GM10248 (cell line): ENCODE results near the gene MARS1.

Source experiments
- CTCF ChIA-PET: fragments of 300-600 bp; sonication (Branson Sonifier 250); formaldehyde crosslinking; extraction: SDS; loops from one replicate; lab custom pipeline; 2021; ENCODE audit warnings: antibody characterized with exemption; lab: Yijun Ruan, JAX
- POLR2A ChIA-PET: fragments of 350-650 bp; sonication (Branson Sonifier 250); formaldehyde crosslinking; extraction: SDS; loops from one replicate; lab custom pipeline; 2020; ENCODE audit warnings: antibody characterized with exemption; lab: Yijun Ruan, JAX
- DNase-seq: peaks from one replicate; pipeline ENCODE4 v3.0.0; 2012; ENCODE audit errors: extremely low spot score
- TF ChIP-seq, protein P1 (sequence below): IDR thresholded peaks from 2 replicates; pipeline ENCODE4 v1.5.1; 2012; ENCODE audit warnings: mild to moderate bottlenecking, low read depth; ENCODE audit errors: extremely low read depth, missing control alignments, control extremely low read depth

The MARS1 gene

DNA sequence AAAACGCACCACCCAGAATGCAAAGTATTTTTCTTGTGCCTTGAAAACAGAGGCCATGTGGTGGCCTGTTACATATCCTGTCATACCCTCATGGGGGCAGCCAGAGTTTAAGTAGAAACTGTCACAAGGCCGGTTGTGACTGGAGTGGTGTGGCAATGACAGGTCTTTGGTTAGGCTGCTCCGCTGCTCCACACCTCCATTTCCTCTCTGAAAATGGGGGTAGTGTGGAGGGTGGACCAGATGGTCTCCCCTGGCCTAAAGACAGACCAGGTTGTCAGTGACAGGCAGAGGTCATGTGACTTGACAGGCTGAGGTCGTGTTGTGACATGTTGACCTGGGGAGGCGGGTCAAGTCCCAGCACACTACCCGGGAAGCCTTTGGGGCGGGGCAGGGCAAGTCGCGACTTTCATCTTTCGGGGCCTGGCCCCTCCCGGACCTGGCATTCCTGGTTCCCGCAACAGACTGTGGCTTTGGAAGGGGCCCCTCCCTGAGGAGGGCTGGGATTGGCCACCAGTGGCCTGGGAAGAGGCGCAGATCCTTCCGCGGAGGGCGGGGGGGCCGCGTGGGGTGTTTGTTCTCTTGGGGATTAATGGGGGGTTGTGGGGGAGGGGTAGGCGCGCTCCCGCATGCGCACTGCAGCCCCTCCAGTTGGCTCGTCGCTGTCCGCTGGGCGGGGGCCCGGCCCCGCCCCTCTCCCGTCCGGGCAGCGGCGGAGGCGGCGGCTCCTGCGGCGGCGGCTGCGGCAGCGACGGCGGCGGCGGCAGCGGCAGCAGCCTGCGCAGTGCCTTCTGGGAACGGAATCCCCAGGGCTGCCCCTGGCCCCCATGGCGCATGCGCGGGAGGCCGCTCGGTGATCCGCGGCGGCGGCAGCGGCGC, 34.4 kb downstream of the MARS1 start, which contains the start of gene MBD6:
Gene MBD6 (plus strand): TSS at position 814 of the 876 bp plus-strand sequence. CDS start 1,480 bp downstream, outside the sequence.
- POLR2A ChIA-PET, result no interaction called here
- CTCF ChIA-PET, result interaction anchor here (1.2 to 2.0 kb wide), 2 partner anchors 10 to 16 kb away, joined by 3 to 10 read pairs; no protein-coding TSS in a partner anchor
- TF ChIP-seq, protein P1, sequence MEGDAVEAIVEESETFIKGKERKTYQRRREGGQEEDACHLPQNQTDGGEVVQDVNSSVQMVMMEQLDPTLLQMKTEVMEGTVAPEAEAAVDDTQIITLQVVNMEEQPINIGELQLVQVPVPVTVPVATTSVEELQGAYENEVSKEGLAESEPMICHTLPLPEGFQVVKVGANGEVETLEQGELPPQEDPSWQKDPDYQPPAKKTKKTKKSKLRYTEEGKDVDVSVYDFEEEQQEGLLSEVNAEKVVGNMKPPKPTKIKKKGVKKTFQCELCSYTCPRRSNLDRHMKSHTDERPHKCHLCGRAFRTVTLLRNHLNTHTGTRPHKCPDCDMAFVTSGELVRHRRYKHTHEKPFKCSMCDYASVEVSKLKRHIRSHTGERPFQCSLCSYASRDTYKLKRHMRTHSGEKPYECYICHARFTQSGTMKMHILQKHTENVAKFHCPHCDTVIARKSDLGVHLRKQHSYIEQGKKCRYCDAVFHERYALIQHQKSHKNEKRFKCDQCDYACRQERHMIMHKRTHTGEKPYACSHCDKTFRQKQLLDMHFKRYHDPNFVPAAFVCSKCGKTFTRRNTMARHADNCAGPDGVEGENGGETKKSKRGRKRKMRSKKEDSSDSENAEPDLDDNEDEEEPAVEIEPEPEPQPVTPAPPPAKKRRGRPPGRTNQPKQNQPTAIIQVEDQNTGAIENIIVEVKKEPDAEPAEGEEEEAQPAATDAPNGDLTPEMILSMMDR, result no peak
- DNase-seq, result peak; percentile 98

DNA sequence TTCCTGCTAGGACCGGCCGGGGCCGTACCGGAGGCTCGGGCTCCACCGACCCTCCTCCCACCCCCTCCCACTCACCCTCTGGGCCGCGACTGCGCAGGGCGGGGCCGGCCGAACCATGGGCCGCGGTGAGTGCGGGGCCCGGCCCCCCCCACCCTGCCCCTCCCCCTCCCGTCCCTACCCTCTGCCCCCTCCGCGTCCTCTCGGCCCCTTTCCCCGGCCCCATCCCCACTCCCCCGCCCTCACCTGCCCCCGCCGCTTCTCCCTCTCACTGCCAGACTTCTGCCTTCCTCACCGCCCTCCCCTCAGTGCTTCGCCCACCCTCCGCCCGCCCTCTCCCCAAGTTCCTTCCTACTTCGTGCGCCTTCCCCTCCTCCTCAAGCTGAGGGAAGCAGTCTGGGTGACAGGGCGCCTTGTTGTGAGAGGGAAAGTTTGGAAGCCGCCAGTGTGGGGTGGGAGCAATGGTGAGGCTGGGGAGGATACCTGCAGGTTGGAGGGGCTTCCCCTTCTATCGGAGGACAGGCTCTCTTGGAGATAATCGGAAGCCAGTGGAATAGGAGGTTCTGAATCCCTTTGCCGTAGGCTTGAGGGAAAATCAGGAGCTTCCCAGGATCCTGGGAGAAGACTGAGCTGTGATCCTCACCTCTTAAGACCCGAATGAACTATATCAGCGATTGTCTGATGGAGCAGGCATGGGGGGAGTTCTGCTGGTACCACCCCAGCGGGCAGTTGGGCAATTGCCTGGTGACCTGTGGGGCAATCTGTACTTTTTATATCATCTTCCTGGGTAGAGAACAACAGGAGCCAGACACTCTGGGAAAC, 35.2 kb downstream of the MARS1 start:
- CTCF ChIA-PET, result interaction anchor here (1.0 to 3.4 kb wide), 4 partner anchors 9 to 111 kb away, joined by 3 to 13 read pairs (median 6); no protein-coding TSS in a partner anchor
- no peak for DNase-seq
- POLR2A ChIA-PET, result no interaction called here
- TF ChIP-seq, protein P1, result no peak

DNA sequence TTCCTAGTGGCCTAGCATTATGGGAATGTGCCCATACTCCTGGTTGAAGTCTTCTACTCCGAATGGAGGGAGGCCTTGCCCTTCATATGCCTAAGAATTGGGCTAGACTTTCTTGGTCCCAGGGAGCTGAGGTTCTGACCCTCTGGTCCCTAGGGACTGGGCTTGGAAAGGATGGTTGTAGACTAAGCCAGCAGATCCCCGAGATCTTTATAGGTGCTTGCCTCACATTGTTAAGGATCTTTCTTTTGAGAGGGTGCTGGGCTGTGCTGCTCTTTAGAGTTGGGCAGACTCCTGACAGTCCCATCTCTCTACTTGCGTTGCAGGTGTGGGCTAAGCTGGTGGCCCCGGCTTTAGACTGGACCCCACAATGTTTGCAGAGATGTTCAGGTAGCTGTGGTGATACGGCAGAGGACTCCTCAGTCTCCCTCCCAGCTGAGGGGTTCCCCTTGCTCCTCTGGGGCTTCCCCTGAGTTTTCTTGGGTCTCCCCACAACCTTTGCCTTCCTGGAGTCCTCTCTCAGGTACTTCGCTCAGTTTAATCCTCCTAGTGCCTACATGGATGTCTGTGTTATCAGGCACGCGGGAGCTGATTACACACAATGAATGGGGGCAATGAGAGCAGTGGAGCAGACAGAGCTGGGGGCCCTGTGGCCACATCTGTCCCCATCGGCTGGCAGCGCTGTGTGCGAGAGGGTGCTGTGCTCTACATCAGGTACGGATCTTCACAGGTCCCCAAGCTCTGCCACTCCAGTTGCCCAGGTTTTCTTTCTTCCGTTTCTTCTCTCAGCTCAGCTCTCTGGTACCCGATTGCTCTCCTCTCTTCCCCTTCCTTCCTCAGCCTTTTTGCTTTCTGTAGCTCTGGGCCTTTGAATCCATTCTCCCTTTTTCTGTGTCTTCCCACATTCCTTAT, 36.1 kb downstream of the MARS1 start:
- TF ChIP-seq, protein P1, result no peak
- ChIA-PET CTCF (interaction anchor here (0.6 to 3.4 kb wide), 8 partner anchors 9 to 110 kb away, joined by 3 to 13 read pairs (median 4); partner anchors contain the start of gene DCTN2), POLR2A (no interaction called here)
- no peak for DNase-seq

DNA sequence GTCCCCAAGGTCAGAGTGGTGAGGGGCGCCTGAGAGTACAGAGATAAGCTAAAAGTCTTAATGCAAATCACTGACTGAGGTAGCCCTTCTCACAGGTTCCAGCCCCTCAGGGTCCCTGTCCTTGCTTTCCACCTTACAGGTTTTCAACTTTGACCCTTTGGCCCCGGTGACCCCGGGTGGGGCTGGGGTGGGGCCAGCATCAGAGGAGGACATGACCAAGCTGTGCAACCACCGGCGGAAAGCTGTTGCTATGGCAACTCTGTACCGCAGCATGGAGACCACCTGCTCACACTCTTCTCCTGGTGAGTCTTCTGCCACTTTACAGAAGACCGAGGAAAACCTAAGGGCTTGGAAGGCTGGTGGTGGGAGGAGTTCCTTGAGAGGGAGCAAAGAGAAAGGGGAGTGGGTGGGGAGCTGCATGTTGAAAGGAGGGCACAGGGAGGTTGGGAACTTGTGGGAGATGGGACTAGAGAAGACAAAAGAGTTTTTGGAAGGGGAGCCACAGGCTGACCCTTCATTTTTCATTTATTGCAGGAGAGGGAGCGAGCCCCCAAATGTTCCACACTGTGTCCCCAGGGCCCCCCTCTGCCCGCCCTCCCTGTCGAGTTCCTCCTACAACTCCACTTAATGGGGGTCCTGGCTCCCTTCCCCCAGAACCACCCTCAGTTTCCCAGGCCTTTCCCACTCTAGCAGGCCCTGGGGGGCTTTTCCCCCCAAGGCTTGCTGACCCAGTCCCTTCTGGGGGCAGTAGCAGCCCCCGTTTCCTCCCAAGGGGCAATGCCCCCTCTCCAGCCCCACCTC, 37.1 kb downstream of the MARS1 start:
- no peak for DNase-seq
- TF ChIP-seq, protein P1, result no peak
- POLR2A ChIA-PET, result interaction anchor here (0.6 kb wide), 1 partner anchor 95 kb away, joined by 3 read pairs; no protein-coding TSS in a partner anchor
- CTCF ChIA-PET, result interaction anchor here (0.6 to 3.4 kb wide), 5 partner anchors 8 to 66 kb away, joined by 3 to 13 read pairs (median 3); partner anchors contain the start of gene DCTN2

DNA sequence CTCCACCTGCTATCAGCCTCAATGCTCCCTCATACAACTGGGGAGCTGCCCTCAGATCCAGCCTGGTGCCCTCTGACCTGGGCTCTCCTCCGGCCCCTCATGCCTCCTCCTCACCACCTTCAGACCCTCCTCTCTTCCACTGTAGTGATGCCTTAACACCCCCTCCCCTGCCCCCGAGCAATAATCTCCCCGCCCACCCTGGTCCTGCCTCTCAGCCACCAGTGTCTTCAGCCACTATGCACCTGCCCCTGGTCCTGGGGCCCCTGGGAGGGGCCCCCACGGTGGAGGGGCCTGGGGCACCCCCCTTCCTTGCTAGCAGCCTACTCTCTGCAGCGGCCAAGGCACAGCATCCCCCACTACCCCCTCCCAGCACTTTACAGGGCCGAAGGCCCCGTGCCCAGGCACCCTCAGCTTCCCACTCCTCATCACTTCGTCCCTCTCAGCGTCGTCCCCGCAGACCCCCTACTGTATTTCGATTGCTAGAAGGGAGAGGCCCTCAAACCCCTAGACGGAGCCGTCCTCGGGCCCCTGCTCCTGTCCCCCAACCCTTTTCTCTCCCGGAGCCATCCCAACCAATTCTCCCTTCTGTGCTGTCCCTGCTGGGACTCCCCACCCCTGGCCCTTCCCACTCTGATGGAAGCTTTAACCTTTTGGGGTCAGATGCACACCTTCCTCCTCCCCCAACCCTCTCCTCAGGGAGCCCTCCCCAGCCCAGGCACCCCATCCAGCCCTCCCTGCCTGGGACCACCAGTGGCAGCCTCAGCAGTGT, 37.9 kb downstream of the MARS1 start:
- no peak for DNase-seq
- CTCF ChIA-PET, result interaction anchor here (1.1 to 3.4 kb wide), 3 partner anchors 9 to 67 kb away, joined by 3 to 13 read pairs (median 3); no protein-coding TSS in a partner anchor
- TF ChIP-seq, protein P1, result no peak
- POLR2A ChIA-PET, result no interaction called here
